Measurements from ENCODE around the gene IL17RA. TPM values are rescaled to one million over a fixed set of nuclear protein-coding genes. Genes with fewer than 3 reads are reported as not detected.

The IL17RA gene
- total and polyA plus RNA-seq, 2 donors (not counting 3 experiments of a cell fraction or from before 2014, with no cell fraction given), result 13.0 to 19.3 TPM

- ChIA-PET POLR2A (interaction anchor here (0.6 kb wide), 1 partner anchor 9 kb away, joined by 5 read pairs; no protein-coding TSS in a partner anchor), CTCF (no interaction called here)
- Histone ChIP-seq H3K4me2 (ENCODE audit: insufficient read depth, low read length) (no peak overlapping the region), H3K27ac (ENCODE audit: insufficient read depth, low read depth, low read length) (no peak overlapping the region), H3K9ac (replicated peaks; ENCODE audit: extremely low read depth, insufficient read depth, low read length) (no peak overlapping the region), H4K20me1 (replicated peaks; ENCODE audit: control insufficient read depth, extremely low read depth, insufficient read depth, low read length) (no peaks in the 10 kb centered on the region), H3K4me1 (ENCODE audit: control insufficient read depth, extremely low read depth, insufficient read depth, low read length) (no peaks in the 10 kb centered on the region), H3K27me3 (ENCODE audit: control insufficient read depth in 2 of 2, insufficient read depth in 2 of 2, low read length in 2 of 2) (no peaks in the 10 kb centered on the region), H3K9me3 (replicated peaks; ENCODE audit: control insufficient read depth, insufficient read depth, low read length) (no peaks in the 10 kb centered on the region), H3K79me2 (ENCODE audit: control insufficient read depth, insufficient read depth, low read length) (no peaks in the 10 kb centered on the region), H3K9me1 (replicated peaks; ENCODE audit: control insufficient read depth, extremely low read depth, insufficient read depth, low read length) (no peaks in the 10 kb centered on the region), H3K36me3 (ENCODE audit: control insufficient read depth in 2 of 2, extremely low read depth in 1 of 2, insufficient read depth in 2 of 2, low read length in 2 of 2) (peaks cover 0 to 26% of the 10 kb centered on the region in 2 experiments), H3K4me3 (replicated peaks in 1 of 3; ENCODE audit: insufficient read depth in 1 of 3, low read depth in 1 of 3, low read length in 3 of 3) (no peak overlapping the region), H2AFZ (ENCODE audit: low read depth, low read length) (no peak overlapping the region)
- intact Hi-C loops (cut with micrococcal nuclease), result no loop called here
- dilution Hi-C loops (cut with MboI; ENCODE audit: extremely low pct_ligation_motif_present, low sequenced_read_pairs), result no loop called here
- FAIRE-seq (no peak), DNase-seq (ENCODE audit: low read depth, low spot score) (no peak)
- TF ChIP-seq CTCF (IDR thresholded peaks at IDR 0.05; ENCODE audit: extremely low read depth in 1 of 2, insufficient read depth in 1 of 2, low read depth in 1 of 2, low read length in 2 of 2) (no peak), MAX (IDR thresholded peaks at IDR 0.05; ENCODE audit: insufficient read depth, insufficient read length) (no peak), GATA2 (IDR thresholded peaks at IDR 0.05; ENCODE audit: insufficient read depth, insufficient read length, low read depth, low read length) (no peak), POLR2AphosphoS5 (IDR thresholded peaks at IDR 0.05; ENCODE audit: insufficient read depth, low read depth, low read length) (no peak), MYC (IDR thresholded peaks at IDR 0.05; ENCODE audit: low read depth, low read length) (no peak)
- no TSS peak for BruUV-seq (replicated peaks)
Measured at GRCh38 chr22:17140826-17141766, 56.3 kb downstream of the IL17RA start.
